ENCODE measurements around the gene ZNF133. TPM values are rescaled to one million over a fixed set of nuclear protein-coding genes. Genes with fewer than 3 reads are reported as not detected.

The ZNF133 gene
- total and polyA plus RNA-seq, 2 of the 13 experiments (the other 11 are each of a cell fraction or from before 2014, with no cell fraction given): 23.5 to 26.7 TPM

DNA sequence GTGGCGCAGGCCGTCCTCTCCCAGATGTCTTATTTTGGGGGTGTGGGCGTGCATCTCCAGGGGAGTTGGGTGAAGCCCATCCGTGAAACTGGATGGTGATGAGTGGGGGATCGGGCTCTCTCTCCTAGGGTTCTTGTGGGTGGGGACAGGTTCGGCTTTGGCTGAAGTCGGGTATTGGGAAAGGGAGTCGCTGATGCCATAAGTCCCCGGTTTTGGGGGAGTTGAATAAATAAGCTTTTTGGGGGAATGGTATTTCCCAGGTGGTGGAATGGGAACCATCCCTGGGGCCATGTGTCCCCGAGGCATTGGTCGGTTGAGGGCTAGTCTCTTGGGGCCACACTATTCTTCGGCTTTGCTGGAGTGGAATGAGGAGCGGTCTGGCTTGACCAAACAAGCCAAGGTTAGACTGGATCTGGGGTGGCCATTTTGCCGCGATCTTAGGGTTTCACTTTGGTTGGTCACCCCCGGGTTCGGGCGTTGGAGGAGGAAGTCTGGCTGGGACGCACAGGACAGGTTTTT, 481 bp downstream of the ZNF133 start (continued):
- TF ChIP-seq, protein P1, sequence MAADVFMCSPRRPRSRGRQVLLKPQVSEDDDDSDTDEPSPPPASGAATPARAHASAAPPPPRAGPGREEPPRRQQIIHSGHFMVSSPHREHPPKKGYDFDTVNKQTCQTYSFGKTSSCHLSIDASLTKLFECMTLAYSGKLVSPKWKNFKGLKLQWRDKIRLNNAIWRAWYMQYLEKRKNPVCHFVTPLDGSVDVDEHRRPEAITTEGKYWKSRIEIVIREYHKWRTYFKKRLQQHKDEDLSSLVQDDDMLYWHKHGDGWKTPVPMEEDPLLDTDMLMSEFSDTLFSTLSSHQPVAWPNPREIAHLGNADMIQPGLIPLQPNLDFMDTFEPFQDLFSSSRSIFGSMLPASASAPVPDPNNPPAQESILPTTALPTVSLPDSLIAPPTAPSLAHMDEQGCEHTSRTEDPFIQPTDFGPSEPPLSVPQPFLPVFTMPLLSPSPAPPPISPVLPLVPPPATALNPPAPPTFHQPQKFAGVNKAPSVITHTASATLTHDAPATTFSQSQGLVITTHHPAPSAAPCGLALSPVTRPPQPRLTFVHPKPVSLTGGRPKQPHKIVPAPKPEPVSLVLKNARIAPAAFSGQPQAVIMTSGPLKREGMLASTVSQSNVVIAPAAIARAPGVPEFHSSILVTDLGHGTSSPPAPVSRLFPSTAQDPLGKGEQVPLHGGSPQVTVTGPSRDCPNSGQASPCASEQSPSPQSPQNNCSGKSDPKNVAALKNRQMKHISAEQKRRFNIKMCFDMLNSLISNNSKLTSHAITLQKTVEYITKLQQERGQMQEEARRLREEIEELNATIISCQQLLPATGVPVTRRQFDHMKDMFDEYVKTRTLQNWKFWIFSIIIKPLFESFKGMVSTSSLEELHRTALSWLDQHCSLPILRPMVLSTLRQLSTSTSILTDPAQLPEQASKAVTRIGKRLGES (CRISPR knock-in tag; IDR thresholded peaks at IDR 0.05; ENCODE audit: borderline replicate concordance): no peak
- 0 out of 2 replicates have a peak, but pooled peaks have one; percentile 55 for TF ChIP-seq KMT2A (CRISPR knock-in tag; IDR thresholded peaks at IDR 0.05)
- no peak for TF ChIP-seq ZNF441 (CRISPR knock-in tag; IDR thresholded peaks at IDR 0.05; ENCODE audit: borderline replicate concordance)
- TF ChIP-seq PHF8 (CRISPR knock-in tag; IDR thresholded peaks at IDR 0.05): no peak
- no peak for TF ChIP-seq ZNF274 (CRISPR knock-in tag; IDR thresholded peaks at IDR 0.05)
- no peak for TF ChIP-seq ZNF724P (CRISPR knock-in tag; IDR thresholded peaks at IDR 0.05; ENCODE audit: borderline replicate concordance)
- no peak for TF ChIP-seq SMARCC2 (IDR thresholded peaks at IDR 0.05)
- no peak for TF ChIP-seq SAFB2 (CRISPR knock-in tag; IDR thresholded peaks at IDR 0.05; ENCODE audit: borderline replicate concordance, low read depth)
- peak; percentile 51 for TF ChIP-seq MED8 (CRISPR knock-in tag; IDR thresholded peaks at IDR 0.05; ENCODE audit: insufficient replicate concordance)
- TF ChIP-seq ARNT2 (CRISPR knock-in tag; IDR thresholded peaks at IDR 0.05; ENCODE audit: low read depth): no peak
- TF ChIP-seq PRMT3 (CRISPR knock-in tag; IDR thresholded peaks at IDR 0.05; ENCODE audit: borderline replicate concordance, low read depth): no peak
- TF ChIP-seq RARG (CRISPR knock-in tag; IDR thresholded peaks at IDR 0.05; ENCODE audit: low read depth): no peak
- no peak for TF ChIP-seq TOPORS (CRISPR knock-in tag; IDR thresholded peaks at IDR 0.05)
- TF ChIP-seq ZNF629 (CRISPR knock-in tag; conservative IDR thresholded peaks at IDR 0.05): no peak
- no peak for TF ChIP-seq TOE1 (CRISPR knock-in tag; IDR thresholded peaks at IDR 0.05)
- no peak for TF ChIP-seq CENPT (CRISPR knock-in tag; IDR thresholded peaks at IDR 0.05; ENCODE audit: low read depth)
- no peak for TF ChIP-seq PHF21A (CRISPR knock-in tag; IDR thresholded peaks at IDR 0.05)
- TF ChIP-seq RXRB (CRISPR knock-in tag; IDR thresholded peaks at IDR 0.05; ENCODE audit: borderline replicate concordance): no peak
- no peak for TF ChIP-seq ZNF879 (CRISPR knock-in tag; IDR thresholded peaks at IDR 0.05)
- no peak for TF ChIP-seq SOX5 (CRISPR knock-in tag; IDR thresholded peaks at IDR 0.05; ENCODE audit: borderline replicate concordance)
- TF ChIP-seq ZNF710 (CRISPR knock-in tag; IDR thresholded peaks at IDR 0.05; ENCODE audit: borderline replicate concordance): no peak
